Activated CD4-positive, alpha-beta T cell treated with anti-CD3 and anti-CD28 coated beads, Interleukin-2, amount 10 ng/mL, durations not matched to agents 7 days and 5 days (primary cell): ENCODE measurements around the gene ARL4D. TPM values are rescaled to one million over a fixed set of nuclear protein-coding genes. Genes with fewer than 3 reads are reported as not detected.
"Not testable (repeated sequence)": the region's sequence is repeated elsewhere in the genome, so short reads cannot be mapped to it uniquely, and the experiment has no call there.

ENCODE experiments used
- CTCF ChIA-PET: fragments of 350-600 bp; sonication (Branson Sonifier 250); formaldehyde crosslinking; loops from one replicate; lab custom pipeline; 2021; ENCODE audit warnings: antibody characterized with exemption; lab: Charles Lee
- POLR2A ChIA-PET: fragments of 350-600 bp; sonication (Branson Sonifier 250); formaldehyde crosslinking; loops from one replicate; lab custom pipeline; 2021; ENCODE audit warnings: antibody characterized with exemption; lab: Charles Lee
- DNase-seq: peaks from one replicate; pipeline ENCODE4 v3.0.0-alpha.2; 2020
- H3K27ac Mint-ChIP-seq: one replicate; pipeline ENCODE4 v1.8.0; 2021; ENCODE audit warnings: mild to moderate bottlenecking, moderate library complexity, mixed read lengths
- H3K27me3 Mint-ChIP-seq: one replicate; pipeline ENCODE4 v1.8.0; 2021; ENCODE audit warnings: mixed read lengths
- H3K36me3 Mint-ChIP-seq: one replicate; pipeline ENCODE4 v1.8.0; 2021; ENCODE audit warnings: low read depth, mixed read lengths
- H3K4me1 Mint-ChIP-seq: one replicate; pipeline ENCODE4 v1.8.0; 2021; ENCODE audit warnings: mixed read lengths
- H3K4me3 Mint-ChIP-seq: one replicate; pipeline ENCODE4 v1.8.0; 2021; ENCODE audit warnings: mild to moderate bottlenecking, moderate library complexity, mixed read lengths
- H3K9me3 Mint-ChIP-seq: one replicate; pipeline ENCODE4 v1.8.0; 2021; ENCODE audit warnings: mixed read lengths
- total RNA-seq, 2 experiments: library from RNA; stranded (reverse); gene quantifications; one replicate each; pipeline ENCODE4 v1.2.3, GENCODE V29; 2021

Gene ARL4D
- total RNA-seq, 2 experiments from 2014 or later, result 2.1 to 2.2 TPM

DNA sequence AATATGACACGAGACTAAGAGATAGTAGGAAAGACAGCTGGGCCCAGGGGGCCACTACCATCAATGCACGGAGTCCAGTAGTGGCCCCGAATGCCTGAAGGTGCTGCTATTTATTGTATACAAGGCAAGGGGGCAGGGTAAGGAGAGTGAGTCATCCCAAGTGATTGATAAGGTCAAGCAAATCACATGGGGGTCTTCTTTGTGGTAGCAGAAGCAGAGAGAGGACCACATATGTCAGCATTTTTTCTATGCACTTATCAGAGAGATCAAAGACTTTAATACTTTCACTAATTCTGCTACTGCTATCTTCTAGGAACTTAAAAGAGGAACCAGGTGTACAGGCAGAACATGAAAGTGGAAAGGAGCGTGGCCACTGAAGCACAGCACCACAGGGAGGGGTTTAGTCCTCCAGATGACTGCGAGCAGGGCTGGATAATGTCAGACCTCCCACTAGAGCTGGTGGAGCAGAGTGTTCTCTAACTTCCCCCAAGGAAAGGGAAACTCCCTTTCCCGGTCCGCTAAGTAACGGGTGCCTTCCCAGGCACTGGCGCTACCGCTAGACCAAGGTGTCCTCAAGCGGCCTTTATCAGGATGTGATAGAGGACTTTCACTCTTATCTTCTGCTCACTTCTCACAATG, 26.4 kb upstream of the ARL4D start:
- Mint-ChIP-seq H3K36me3 (peaks cover 2% of the 10 kb centered on the region), H3K9me3 (no peaks in the 10 kb centered on the region), H3K27me3 (no peaks in the 10 kb centered on the region), H3K4me1 (peaks cover 41% of the 10 kb centered on the region), H3K4me3 (no peak overlapping the region), H3K27ac (no peak overlapping the region)
- CTCF ChIA-PET, result interaction anchor here (0.6 to 1.8 kb wide), 5 partner anchors 13 to 112 kb away, joined by 3 to 5 read pairs (median 3); partner anchors contain the start of gene DHX8
- no peak for DNase-seq
- POLR2A ChIA-PET, result no interaction called here

DNA sequence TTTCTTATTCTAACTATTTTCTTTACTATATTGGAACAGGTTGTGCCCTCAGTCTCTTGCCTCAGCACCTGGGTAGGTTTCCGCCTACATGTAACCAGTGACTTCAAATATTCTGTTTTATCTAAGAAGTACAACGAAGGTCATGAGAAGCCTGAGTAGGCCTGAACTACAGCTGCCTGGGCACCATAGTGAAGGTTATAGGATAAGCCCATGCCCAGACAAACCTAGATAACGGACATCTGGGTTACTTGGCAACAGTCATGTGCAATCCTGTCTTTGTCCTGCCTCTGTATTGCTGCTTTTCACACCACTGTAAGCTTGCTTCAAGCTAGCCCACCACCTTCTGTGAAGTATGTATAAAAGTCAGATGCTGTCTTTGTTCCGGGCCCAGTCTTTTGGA, 25.4 kb upstream of the ARL4D start:
- Mint-ChIP-seq H3K4me1 (peaks cover 34% of the 10 kb centered on the region), H3K4me3 (no peak overlapping the region), H3K36me3 (peaks cover 2% of the 10 kb centered on the region), H3K27me3 (no peaks in the 10 kb centered on the region), H3K9me3 (no peaks in the 10 kb centered on the region), H3K27ac (no peak overlapping the region)
- DNase-seq, result no peak
- ChIA-PET CTCF (interaction anchor here (0.5 to 1.4 kb wide), 5 partner anchors 12 to 111 kb away, joined by 3 read pairs; partner anchors contain the start of gene DHX8), POLR2A (no interaction called here)

DNA sequence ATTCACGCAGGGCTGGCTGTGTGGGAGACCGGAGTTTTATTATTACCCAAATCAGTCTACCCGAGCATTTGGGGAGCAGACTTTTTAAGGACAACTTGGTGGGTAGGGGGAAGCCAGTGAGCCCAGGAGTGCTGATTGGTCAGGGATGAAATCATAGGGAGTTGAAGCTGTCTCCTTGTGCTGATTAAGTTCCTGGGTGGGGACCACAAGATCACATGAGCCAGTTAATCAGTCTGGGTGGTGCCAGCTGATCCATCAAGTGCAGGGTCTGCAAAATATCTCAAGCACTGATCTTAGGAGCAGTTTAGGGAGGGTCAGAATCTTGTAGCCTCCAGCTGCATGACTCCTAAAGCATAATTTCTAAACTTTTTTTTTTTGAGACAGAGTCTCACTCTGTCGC, 22.9 kb upstream of the ARL4D start:
- POLR2A ChIA-PET, H3K27me3 Mint-ChIP-seq, H3K4me3 Mint-ChIP-seq, H3K36me3 Mint-ChIP-seq, DNase-seq: not testable (repeated sequence)
- CTCF ChIA-PET, result interaction anchor here (1.4 to 1.5 kb wide), 2 partner anchors 9 to 108 kb away, joined by 3 to 5 read pairs; partner anchors contain the start of gene DHX8
- H3K4me1 Mint-ChIP-seq, result peaks cover 22% of the 10 kb centered on the region
- peaks cover 11% of the 10 kb centered on the region for H3K9me3 Mint-ChIP-seq
- peak overlapping the region; percentile 19 for H3K27ac Mint-ChIP-seq

DNA sequence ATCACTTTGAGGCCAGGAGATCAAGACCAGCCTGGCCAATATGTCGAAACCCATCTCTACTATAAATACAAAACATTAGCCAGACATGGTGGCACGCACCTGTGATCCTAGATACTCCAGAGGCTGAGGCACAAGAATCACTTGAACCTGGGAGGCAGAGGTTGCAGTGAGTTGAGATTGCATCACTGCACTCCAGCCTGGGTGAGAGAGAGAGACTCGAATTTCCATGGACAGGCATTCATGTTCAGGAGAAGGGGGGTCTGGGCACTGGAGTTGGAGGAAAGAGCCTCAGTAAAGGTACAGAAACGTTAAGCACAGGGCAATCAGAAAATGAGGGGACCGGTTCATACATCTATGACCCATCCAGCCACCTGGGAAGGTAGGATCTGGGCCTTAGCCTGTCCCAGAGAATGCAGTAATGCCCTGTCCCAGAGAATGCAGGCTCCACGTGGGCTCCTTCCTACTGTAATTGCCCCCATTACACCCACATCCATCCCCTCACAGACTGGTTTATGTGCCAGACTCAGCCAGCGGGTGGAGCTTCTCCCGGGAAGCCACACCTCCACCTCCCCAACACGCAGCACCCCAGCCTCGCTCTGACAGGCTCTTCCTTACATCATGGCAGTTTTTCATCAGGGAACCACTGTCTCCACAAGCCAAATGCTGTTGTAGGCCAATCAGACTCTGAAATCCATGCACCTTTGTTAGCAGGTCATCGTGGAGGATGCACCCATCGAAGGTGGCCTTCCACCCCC, 21.6 kb upstream of the ARL4D start:
- Mint-ChIP-seq H3K4me3 (no peak overlapping the region), H3K4me1 (peaks cover 14% of the 10 kb centered on the region), H3K9me3 (peaks cover 19% of the 10 kb centered on the region), H3K27me3 (no peaks in the 10 kb centered on the region), H3K27ac (no peak overlapping the region), H3K36me3 (peaks cover 7% of the 10 kb centered on the region)
- ChIA-PET POLR2A (no interaction called here), CTCF (interaction anchor here (0.6 kb wide), 1 partner anchor 107 kb away, joined by 3 read pairs; the partner anchor contains the start of gene DHX8)
- no peak for DNase-seq

DNA sequence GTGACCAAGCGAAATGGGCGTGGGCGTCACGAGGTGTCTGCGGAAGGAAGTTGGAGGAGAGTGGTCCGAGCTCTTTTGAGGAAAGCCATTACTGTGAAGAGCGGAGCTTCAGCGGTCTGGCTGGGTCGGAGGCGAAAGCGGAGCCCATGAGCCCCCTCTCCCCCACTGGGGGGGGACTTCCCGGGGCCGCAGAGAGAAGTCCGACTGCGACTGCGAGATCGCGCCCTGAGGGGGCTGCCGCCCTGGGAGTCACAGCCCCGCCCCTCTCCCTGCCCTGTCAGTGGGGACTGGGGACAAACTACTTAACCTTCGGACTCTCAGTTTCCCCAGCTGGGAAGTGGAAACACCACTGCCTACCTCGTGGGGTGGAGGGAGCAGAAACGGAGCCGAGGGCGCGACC, 20.0 kb upstream of the ARL4D start:
- H3K36me3 Mint-ChIP-seq, result peaks cover 7% of the 10 kb centered on the region
- H3K4me3 Mint-ChIP-seq, result no peak overlapping the region
- DNase-seq, result no peak
- ChIA-PET CTCF (interaction anchor here (0.8 to 3.9 kb wide), 3 partner anchors 11 to 105 kb away, joined by 3 to 18 read pairs (median 3); partner anchors contain the start of gene DHX8), POLR2A (interaction anchor here (1.6 kb wide), 1 partner anchor 11 kb away, joined by 5 read pairs; no protein-coding TSS in a partner anchor)
- no peak overlapping the region for H3K27ac Mint-ChIP-seq
- H3K4me1 Mint-ChIP-seq, result peaks cover 8% of the 10 kb centered on the region
- no peaks in the 10 kb centered on the region for H3K27me3 Mint-ChIP-seq
- H3K9me3 Mint-ChIP-seq, result peaks cover 19% of the 10 kb centered on the region

DNA sequence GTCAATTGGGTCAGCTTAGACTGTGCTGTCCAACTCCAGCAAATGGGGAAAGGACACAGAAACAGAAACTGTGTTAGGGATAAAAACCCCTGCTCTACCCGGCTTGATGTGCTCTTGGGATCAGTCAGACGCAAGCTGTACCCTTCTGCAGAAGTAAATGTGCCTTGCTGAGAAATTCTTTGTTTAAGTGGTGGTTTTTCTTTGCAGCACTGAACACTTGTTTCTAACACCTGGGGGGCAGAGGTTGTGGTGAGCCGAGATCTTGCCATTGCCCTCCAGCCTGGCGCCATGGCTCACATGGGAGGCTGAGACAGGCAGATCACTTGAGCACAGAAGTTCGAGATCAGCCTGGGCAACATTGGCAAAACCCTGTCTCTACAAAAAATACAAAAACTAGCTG, 18.5 kb upstream of the ARL4D start:
- Mint-ChIP-seq H3K4me1 (peaks cover 6% of the 10 kb centered on the region), H3K4me3 (no peak overlapping the region), H3K36me3 (peaks cover 7% of the 10 kb centered on the region), H3K27me3 (no peaks in the 10 kb centered on the region), H3K9me3 (peaks cover 19% of the 10 kb centered on the region), H3K27ac (no peak overlapping the region)
- ChIA-PET POLR2A (no interaction called here), CTCF (interaction anchor here (3.9 kb wide), 1 partner anchor 104 kb away, joined by 18 read pairs; the partner anchor contains the start of gene DHX8)
- no peak for DNase-seq

DNA sequence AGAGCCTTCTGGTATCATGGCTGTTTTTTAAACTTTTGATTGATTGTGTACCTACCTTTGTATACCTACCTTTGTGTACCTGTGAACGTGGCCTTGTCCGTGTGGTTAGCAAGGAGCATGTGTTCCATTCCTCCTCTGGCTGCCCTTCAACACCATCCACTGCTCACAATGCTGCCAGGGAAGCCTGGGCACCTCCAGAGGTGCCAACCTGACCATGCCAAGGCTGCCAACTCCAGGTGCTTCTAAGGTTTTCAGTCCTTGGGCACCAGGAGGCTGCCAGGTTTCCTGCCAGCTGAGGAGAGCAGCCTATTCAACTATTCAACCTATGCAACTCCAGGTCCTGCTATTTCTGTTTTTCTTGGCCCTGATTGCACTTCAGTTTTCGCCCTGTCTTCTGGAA, 17.6 kb upstream of the ARL4D start:
- Mint-ChIP-seq H3K36me3 (peaks cover 7% of the 10 kb centered on the region), H3K27me3 (no peaks in the 10 kb centered on the region), H3K4me3 (no peak overlapping the region), H3K4me1 (peaks cover 4% of the 10 kb centered on the region), H3K9me3 (peaks cover 19% of the 10 kb centered on the region), H3K27ac (no peak overlapping the region)
- ChIA-PET CTCF (interaction anchor here (3.9 kb wide), 1 partner anchor 103 kb away, joined by 18 read pairs; the partner anchor contains the start of gene DHX8), POLR2A (no interaction called here)
- DNase-seq, result no peak

DNA sequence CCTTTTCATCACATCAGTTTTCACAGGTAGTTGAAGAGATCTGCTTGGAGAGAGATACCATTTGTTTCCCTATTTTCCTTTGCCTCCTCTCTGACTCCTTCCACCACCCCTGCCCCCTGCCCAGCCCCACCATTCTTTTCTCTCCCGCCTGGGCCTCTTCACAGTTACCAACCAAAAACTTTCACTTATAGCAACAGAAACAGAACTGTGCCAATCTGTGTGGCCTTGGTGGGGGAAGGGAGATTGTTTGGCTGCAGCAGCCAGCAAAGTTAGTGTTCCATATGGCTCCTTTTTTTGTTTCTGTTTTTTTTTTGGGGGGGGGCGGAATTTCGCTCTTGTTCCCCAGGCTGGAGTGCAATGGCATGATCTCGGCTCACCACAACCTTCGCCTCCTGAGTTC, 17.2 kb upstream of the ARL4D start:
- no peak for DNase-seq
- Mint-ChIP-seq H3K36me3 (peaks cover 7% of the 10 kb centered on the region), H3K9me3 (peaks cover 19% of the 10 kb centered on the region), H3K27me3 (no peaks in the 10 kb centered on the region), H3K4me3 (no peak overlapping the region), H3K27ac (no peak overlapping the region), H3K4me1 (peaks cover 5% of the 10 kb centered on the region)
- CTCF ChIA-PET, result interaction anchor here (3.9 kb wide), 1 partner anchor 102 kb away, joined by 18 read pairs; the partner anchor contains the start of gene DHX8
- POLR2A ChIA-PET, result no interaction called here

DNA sequence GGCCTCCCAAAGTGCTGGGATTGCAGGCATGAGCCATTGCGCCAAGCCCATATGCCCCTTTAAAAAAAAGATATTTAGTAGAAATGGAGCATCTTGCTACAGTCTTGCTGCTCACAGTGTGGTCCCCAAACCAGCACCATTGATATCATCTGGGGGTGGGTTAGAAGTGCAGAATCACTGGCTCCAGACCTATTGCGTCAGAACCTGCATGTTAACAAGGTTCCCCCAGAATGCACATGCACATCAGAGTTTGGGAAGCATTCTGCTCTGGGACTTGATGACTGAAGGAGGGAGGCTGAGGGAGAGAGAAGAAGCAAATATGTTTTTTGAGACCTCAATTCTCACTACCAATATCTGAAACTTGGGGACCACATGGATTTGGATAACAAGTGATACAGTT, 16.0 kb upstream of the ARL4D start:
- Mint-ChIP-seq H3K36me3 (peaks cover 7% of the 10 kb centered on the region), H3K27ac (no peak overlapping the region), H3K9me3 (peaks cover 19% of the 10 kb centered on the region), H3K4me3 (no peak overlapping the region), H3K4me1 (peaks cover 15% of the 10 kb centered on the region), H3K27me3 (no peaks in the 10 kb centered on the region)
- ChIA-PET POLR2A (no interaction called here), CTCF (interaction anchor here (1.0 kb wide), 1 partner anchor 15 kb away, joined by 3 read pairs; no protein-coding TSS in a partner anchor)
- DNase-seq, result no peak

DNA sequence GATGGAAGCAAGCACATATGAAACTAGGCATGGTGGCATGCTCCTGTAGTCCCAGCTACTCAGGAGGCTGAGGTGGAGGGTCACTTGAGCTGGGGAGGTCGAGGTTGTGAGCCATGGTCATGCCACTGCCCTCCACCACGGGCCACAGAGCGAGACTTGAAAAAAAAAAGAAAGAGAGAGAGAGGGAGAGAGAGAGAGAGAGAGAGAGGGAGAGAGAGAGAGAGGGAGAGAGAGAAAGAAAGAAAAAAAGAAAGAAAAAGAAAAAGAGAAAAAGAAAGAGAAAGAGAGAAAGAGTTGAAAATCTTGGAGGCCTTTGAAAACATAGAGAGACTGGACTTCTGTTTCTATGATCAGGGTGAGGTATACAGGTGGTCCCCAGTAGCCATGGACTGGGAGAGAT, 15.4 kb upstream of the ARL4D start:
- DNase-seq, result no peak
- CTCF ChIA-PET, result interaction anchor here (0.6 to 1.0 kb wide), 3 partner anchors 9 to 50 kb away, joined by 3 read pairs; no protein-coding TSS in a partner anchor
- Mint-ChIP-seq H3K9me3 (peaks cover 19% of the 10 kb centered on the region), H3K4me3 (no peak overlapping the region), H3K27ac (no peak overlapping the region), H3K36me3 (peaks cover 7% of the 10 kb centered on the region), H3K27me3 (no peaks in the 10 kb centered on the region), H3K4me1 (peaks cover 18% of the 10 kb centered on the region)
- POLR2A ChIA-PET, result no interaction called here

DNA sequence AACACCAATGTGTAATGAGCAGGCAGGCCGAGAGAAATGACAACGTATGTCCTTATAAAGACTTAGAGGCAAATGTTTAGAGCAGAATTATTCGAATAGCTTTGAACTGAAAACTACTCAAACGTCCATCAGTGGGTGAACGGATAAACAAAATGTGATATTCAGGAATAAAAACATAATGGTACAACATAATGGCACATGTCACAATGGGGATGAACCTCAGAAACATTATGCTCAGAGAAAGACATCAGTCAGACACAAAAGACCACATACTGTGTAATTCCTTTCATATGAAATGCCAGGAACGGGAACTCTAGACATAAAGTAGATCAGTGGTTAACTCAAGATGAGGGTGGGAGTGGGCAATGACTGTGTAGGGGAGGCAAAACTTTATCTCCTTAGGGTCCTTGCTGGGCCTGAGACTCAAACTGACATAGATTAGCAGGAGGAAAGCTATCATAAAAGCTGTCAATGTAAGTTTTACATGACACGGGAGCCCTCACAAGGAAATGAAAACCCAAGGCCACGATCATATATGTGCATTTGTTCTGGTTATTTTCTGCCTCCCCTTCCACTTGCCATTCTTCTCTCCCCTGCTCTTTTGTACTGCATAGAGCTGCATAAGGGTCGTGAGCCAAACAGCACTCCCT, 14.8 kb upstream of the ARL4D start:
- POLR2A ChIA-PET, result interaction anchor here (1.2 kb wide), 1 partner anchor 16 kb away, joined by 4 read pairs; no protein-coding TSS in a partner anchor
- Mint-ChIP-seq H3K27ac (no peak overlapping the region), H3K4me1 (peaks cover 18% of the 10 kb centered on the region), H3K36me3 (peaks cover 7% of the 10 kb centered on the region), H3K9me3 (peaks cover 19% of the 10 kb centered on the region), H3K4me3 (no peak overlapping the region), H3K27me3 (no peaks in the 10 kb centered on the region)
- CTCF ChIA-PET, result interaction anchor here (0.5 to 1.6 kb wide), 6 partner anchors 8 to 129 kb away, joined by 3 to 5 read pairs (median 4); partner anchors contain the start of gene DHX8
- DNase-seq, result no peak

DNA sequence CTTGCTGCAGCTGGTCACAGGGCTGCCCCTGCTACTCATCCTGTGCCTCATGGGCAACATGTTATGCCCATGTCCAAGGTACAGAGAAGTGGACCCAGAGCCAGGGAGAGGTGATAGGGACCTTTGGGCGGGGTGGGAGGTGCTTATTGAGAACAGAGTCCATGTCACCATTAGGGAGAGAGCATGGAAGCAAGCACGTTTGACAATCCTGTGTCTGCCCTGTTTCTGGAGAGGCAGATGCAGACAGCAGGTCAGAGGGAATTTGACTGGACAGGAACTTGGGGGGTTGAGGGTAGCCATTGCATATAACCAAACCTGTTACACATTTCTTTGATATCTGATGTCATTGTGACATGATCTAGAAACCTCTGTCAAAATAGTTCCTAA, 14.3 kb upstream of the ARL4D start:
- H3K36me3 Mint-ChIP-seq, result peaks cover 7% of the 10 kb centered on the region
- CTCF ChIA-PET, result interaction anchor here (0.5 to 1.6 kb wide), 5 partner anchors 8 to 129 kb away, joined by 3 to 8 read pairs (median 4); partner anchors contain the start of gene DHX8
- no peak overlapping the region for H3K27ac Mint-ChIP-seq
- POLR2A ChIA-PET, result interaction anchor here (1.2 kb wide), 1 partner anchor 16 kb away, joined by 4 read pairs; no protein-coding TSS in a partner anchor
- peaks cover 19% of the 10 kb centered on the region for H3K4me1 Mint-ChIP-seq
- H3K4me3 Mint-ChIP-seq, result no peak overlapping the region
- H3K27me3 Mint-ChIP-seq, result no peaks in the 10 kb centered on the region
- H3K9me3 Mint-ChIP-seq, result peaks cover 19% of the 10 kb centered on the region
- DNase-seq, result no peak
